K562 (cell line): ENCODE results near the gene TRRAP.

Source experiments
- ESRRA ChIP-seq: fragments of 450-650 bp; IDR thresholded peaks from 2 replicates; pipeline ENCODE4 v1.6.1; 2014; ENCODE audit warnings: low read depth, mild to moderate bottlenecking, moderate library complexity, borderline replicate concordance
- IRF2 ChIP-seq: sonication (generic); formaldehyde crosslinking; IDR thresholded peaks from 2 replicates; pipeline ENCODE4 v1.8.1; 2022; ENCODE audit warnings: mild to moderate bottlenecking, missing genetic modification reagents
- JUND ChIP-seq, 2 experiments: IDR thresholded peaks; 2 replicates in 1 of 2; 3 replicates in 1 of 2; pipeline ENCODE4 v1.6.1; 2011; ENCODE audit warnings: borderline replicate concordance in 2 of 2, low read depth in 2 of 2, low read length in 2 of 2, improper control_type of control experiment in 1 of 2, missing biosample characterization in 1 of 2, missing genetic modification characterization in 1 of 2, missing genetic modification reagents in 1 of 2
- NR2C1 ChIP-seq, 2 experiments: fragments of 450-650 bp; IDR thresholded peaks; 2 replicates each; pipeline ENCODE4 v1.6.1; 2017; ENCODE audit warnings: mild to moderate bottlenecking in 2 of 2, antibody characterized with exemption in 1 of 2, inconsistent platforms in 1 of 2, missing compliant biosample characterization in 1 of 2, missing genetic modification characterization in 1 of 2
- PHF8 ChIP-seq: fragments of 200-600 bp; sonication (generic); IDR thresholded peaks from 2 replicates; pipeline ENCODE4 v1.6.1; 2012; ENCODE audit warnings: mixed run types, mild to moderate bottlenecking, inconsistent platforms, low read length, moderate library complexity, borderline replicate concordance
- RB1 ChIP-seq: fragments of 450-650 bp; IDR thresholded peaks from 2 replicates; pipeline ENCODE4 v1.6.1; 2017; ENCODE audit warnings: low read depth, mild to moderate bottlenecking
- TCF7L2 ChIP-seq: fragments of 150-350 bp; IDR thresholded peaks from 2 replicates; pipeline ENCODE4 v1.6.1; 2016; ENCODE audit warnings: low read depth, mild to moderate bottlenecking, low read length, moderate library complexity
- UBTF ChIP-seq, 2 experiments: IDR thresholded peaks; 2 replicates each; pipeline ENCODE4 v1.6.1; 2012; ENCODE audit warnings: improper control_type of control experiment in 2 of 2, low read depth in 2 of 2, low read length in 2 of 2, borderline replicate concordance in 1 of 2
- ZNF165 ChIP-seq: fragments of 250-450 bp; sonication (Bioruptor Pico); IDR thresholded peaks from 2 replicates; pipeline ENCODE4 v1.4.0; 2020; ENCODE audit warnings: borderline replicate concordance
- ZNF24 ChIP-seq: fragments of 450-650 bp; IDR thresholded peaks from 2 replicates; pipeline ENCODE4 v1.6.1; 2016
- ZNF766 ChIP-seq: fragments of 200-800 bp; sonication (Bioruptor generic); conservative IDR thresholded peaks from 2 replicates; pipeline ENCODE4 v1.6.1; 2016; ENCODE audit warnings: missing genetic modification characterization, missing compliant biosample characterization
- TF ChIP-seq, protein P1 (sequence below): sonication (generic); formaldehyde crosslinking; IDR thresholded peaks from 2 replicates; pipeline ENCODE4 v1.5.0; 2020; ENCODE audit warnings: missing genetic modification reagents
- TF ChIP-seq, protein P2 (sequence below): sonication (generic); formaldehyde crosslinking; IDR thresholded peaks from 2 replicates; pipeline ENCODE4 v1.9.0; 2022; ENCODE audit warnings: mild to moderate bottlenecking, missing genetic modification reagents

GRCh38 chr7:99004216-99004615 is 125.9 kb downstream of the TRRAP start:
- TF ChIP-seq ZNF165 (CRISPR knock-in tag) (no peak), JUND (IDR thresholded peaks at IDR 0.05; ENCODE audit: borderline replicate concordance, low read depth, low read length) (no peak), JUND (tag; IDR thresholded peaks at IDR 0.05; ENCODE audit: borderline replicate concordance, low read depth, low read length) (no peak), PHF8 (no peak), NR2C1 (IDR thresholded peaks at IDR 0.05) (no peak), NR2C1 (tag; IDR thresholded peaks at IDR 0.05) (no peak), UBTF (IDR thresholded peaks at IDR 0.05; ENCODE audit: borderline replicate concordance in 1 of 2, low read depth in 2 of 2, low read length in 2 of 2) (no peak), ESRRA (no peak), ZNF766 (CRISPR knock-in tag) (no peak), IRF2 (CRISPR knock-in tag) (no peak), ZNF24 (no peak), TCF7L2 (no peak), RB1 (no peak)
- TF ChIP-seq, protein P1, sequence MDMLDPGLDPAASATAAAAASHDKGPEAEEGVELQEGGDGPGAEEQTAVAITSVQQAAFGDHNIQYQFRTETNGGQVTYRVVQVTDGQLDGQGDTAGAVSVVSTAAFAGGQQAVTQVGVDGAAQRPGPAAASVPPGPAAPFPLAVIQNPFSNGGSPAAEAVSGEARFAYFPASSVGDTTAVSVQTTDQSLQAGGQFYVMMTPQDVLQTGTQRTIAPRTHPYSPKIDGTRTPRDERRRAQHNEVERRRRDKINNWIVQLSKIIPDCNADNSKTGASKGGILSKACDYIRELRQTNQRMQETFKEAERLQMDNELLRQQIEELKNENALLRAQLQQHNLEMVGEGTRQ (CRISPR knock-in tag): no peak
- TF ChIP-seq, protein P2, sequence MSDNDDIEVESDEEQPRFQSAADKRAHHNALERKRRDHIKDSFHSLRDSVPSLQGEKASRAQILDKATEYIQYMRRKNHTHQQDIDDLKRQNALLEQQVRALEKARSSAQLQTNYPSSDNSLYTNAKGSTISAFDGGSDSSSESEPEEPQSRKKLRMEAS: no peak
